GM19099 (cell line): ENCODE data around the gene CKM.
A peak's percentile ranks its signal among the peaks of the same experiment; 100 is the strongest.

ENCODE experiments used
- POLR2A ChIP-seq: IDR thresholded peaks from 3 replicates; pipeline ENCODE4 v1.6.1; 2011; ENCODE audit warnings: low read depth; ENCODE audit not compliant: insufficient read length; ENCODE audit errors: extremely low read depth

The CKM gene

GRCh38 chr19:45322744-45323281 lies at the start of gene CKM:
Gene CKM, minus strand, starts transcription at chr19:45322875. Its CDS starts 3,162 bp downstream, at chr19:45319713.
- no peak for TF ChIP-seq POLR2A

- TF ChIP-seq POLR2A, result peak; percentile 52
These were observed 47.9 kb upstream of the CKM start, which contains the start of gene ERCC2 for GRCh38 chr19:45370410-45371204. Gene ERCC2, minus strand, starts transcription at chr19:45370573. Its CDS starts 33 bp downstream, at chr19:45370540.

- no peak for TF ChIP-seq POLR2A
These were observed 46.2 kb upstream of the CKM start for GRCh38 chr19:45368737-45369340.

- no peak for TF ChIP-seq POLR2A
These were observed 45.5 kb upstream of the CKM start for GRCh38 chr19:45368127-45368526.

- TF ChIP-seq POLR2A, result no peak
These were observed 42.0 kb upstream of the CKM start for GRCh38 chr19:45364696-45365095.

- TF ChIP-seq POLR2A, result no peak
These were observed 41.3 kb upstream of the CKM start for GRCh38 chr19:45363861-45364459.

DNA sequence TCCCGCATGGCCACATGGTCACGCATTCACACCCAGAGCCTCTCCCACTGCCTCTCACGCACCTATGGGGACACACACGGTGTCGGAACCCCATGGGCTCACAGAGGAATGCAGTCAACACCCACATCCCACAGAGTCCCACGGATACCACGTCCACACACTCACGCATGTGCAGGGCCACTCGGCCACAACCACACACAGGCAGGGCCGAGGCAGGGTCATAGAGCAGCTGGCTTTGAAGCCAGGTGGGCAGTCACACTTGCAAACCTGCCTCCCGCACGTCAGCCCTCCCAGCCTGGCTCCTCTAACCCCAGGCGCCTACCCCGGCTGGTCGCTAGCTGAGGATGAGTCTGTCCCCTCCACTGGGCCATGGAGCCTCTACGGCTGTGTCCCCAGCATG lies 39.6 kb upstream of the CKM start:
- TF ChIP-seq POLR2A, result no peak

DNA sequence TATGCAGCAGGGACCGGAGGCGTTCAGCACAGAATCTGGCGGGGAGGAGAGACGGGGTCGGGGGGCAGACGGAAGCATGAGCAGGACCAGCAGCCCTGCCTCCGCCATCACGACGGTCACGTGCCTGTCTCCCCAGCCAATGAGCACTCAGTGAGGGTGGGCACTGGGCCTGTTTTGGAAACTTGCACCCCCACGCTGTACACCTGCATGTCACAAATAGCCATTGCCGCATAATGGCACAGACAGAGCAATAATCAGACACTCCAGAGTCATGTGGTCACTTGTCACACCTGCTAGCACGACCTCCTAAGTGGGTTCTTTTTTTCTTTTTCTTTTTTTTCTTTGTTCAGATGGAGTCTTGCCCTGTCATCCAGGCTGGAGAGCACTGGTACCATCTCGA lies 38.9 kb upstream of the CKM start:
- TF ChIP-seq POLR2A, result no peak

- no peak for TF ChIP-seq POLR2A
These were observed 35.6 kb upstream of the CKM start for GRCh38 chr19:45358213-45358792.

DNA sequence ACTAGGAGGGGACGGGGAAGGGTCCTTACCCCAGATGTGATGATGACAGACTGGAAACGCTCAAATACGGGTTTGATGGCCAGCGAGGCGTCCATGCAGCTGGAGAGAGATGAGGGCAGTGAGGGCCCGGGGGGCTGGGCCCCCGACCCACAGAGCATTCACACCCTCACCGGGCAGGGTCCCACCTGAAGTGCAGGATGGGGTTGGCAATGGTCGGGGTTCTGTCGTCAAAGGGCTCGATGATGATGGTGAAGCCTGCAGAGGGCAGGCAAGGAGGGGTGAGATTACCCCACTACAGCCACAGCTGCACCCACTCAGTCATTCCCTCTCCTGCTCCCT lies 34.7 kb upstream of the CKM start:
- no peak for TF ChIP-seq POLR2A

GRCh38 chr19:45356760-45357444 lies 34.2 kb upstream of the CKM start:
- no peak for TF ChIP-seq POLR2A

DNA sequence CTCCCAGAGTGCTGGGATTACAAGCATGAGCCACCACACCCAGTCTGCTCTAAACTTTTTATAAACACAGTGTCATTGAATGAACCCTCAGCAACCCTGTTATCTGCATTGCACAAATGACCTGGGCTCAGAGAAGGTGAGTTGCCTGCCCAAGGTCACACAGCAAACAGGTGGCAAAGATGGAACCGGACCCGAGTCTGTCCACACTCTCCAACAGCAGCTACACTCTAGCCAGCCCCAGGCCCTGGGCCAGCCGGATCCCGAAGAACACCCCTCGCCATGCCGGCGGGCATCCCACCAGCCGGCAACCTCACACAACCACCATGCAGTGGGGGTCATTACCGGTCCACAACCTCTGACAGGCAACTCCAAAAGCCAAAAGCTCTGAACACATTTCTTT lies 33.2 kb upstream of the CKM start:
- no peak for TF ChIP-seq POLR2A

- no peak for TF ChIP-seq POLR2A
These were observed 32.7 kb upstream of the CKM start for GRCh38 chr19:45355402-45355801.

GRCh38 chr19:45354241-45354842 lies 31.7 kb upstream of the CKM start:
- no peak for TF ChIP-seq POLR2A
